SK-N-MC (cell line): ENCODE results near the gene IL4R.

ENCODE experiments used
- EZH2 ChIP-seq: fragments of 200-600 bp; sonication (generic); IDR thresholded peaks from one replicate; pipeline ENCODE4 v1.6.1; 2017; ENCODE audit warnings: antibody characterized with exemption
- FOXP2 ChIP-seq: optimal IDR thresholded peaks from 2 replicates; pipeline ENCODE3; 2011; ENCODE audit warnings: mild to moderate bottlenecking, moderate library complexity; ENCODE audit not compliant: insufficient read depth; ENCODE audit errors: extremely low read length, control extremely low read depth
- POLR2AphosphoS5 ChIP-seq: IDR thresholded peaks from 2 replicates; pipeline ENCODE4 v1.6.1; 2012; ENCODE audit warnings: mild to moderate bottlenecking, low read depth, low read length, borderline replicate concordance

DNA sequence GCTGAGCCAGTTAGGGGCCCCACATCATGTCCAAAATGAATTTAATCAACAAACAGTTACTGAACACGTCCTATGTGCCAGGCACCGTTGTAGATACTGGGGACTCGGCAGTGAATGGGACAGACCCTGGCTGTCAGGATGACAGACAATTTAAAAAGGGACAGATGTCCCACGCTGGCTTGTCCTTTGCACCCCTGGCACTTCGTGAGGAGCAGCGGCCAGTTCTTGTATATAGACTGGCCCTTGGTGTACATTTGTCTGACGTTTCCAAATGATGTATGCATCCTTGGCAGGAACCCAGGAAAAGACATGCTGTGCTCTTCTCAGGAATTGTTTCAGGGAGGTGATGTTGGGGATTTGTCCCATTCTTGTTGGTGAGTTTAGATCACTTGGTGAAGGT lies 21.1 kb downstream of the IL4R start:
- no peak for TF ChIP-seq POLR2AphosphoS5
- no peak for TF ChIP-seq FOXP2
- no peak for TF ChIP-seq EZH2
